ENCODE results near the gene ADARB1.

ADARB1 gene

GRCh38 chr21:45236481-45236880 is 162.1 kb downstream of the ADARB1 start:
- FAIRE-seq (no peak), DNase-seq (ENCODE audit: insufficient read length) (no peak)
- TF ChIP-seq TAF1 (IDR thresholded peaks at IDR 0.05; ENCODE audit: borderline replicate concordance, low read depth, low read length), result no peak
- TF ChIP-seq POLR2AphosphoS5 (IDR thresholded peaks at IDR 0.05; ENCODE audit: low read depth, low read length), result no peak
- TF ChIP-seq POLR2A (IDR thresholded peaks at IDR 0.05; ENCODE audit: low read depth, low read length), result no peak

GRCh38 chr21:45237401-45237800 is 163.0 kb downstream of the ADARB1 start:
- no peak for TF ChIP-seq POLR2AphosphoS5 (IDR thresholded peaks at IDR 0.05; ENCODE audit: low read depth, low read length)
- no peak for TF ChIP-seq TAF1 (IDR thresholded peaks at IDR 0.05; ENCODE audit: borderline replicate concordance, low read depth, low read length)
- TF ChIP-seq POLR2A (IDR thresholded peaks at IDR 0.05; ENCODE audit: low read depth, low read length), result no peak
- DNase-seq (ENCODE audit: insufficient read length) (no peak), FAIRE-seq (no peak)

- no peak for FAIRE-seq
These were observed 167.0 kb downstream of the ADARB1 start for GRCh38 chr21:45241357-45241756.

GRCh38 chr21:45243603-45244002 is 169.2 kb downstream of the ADARB1 start:
- DNase-seq (ENCODE audit: insufficient read length) (no peak), FAIRE-seq (no peak)
- TF ChIP-seq TAF1 (IDR thresholded peaks at IDR 0.05; ENCODE audit: borderline replicate concordance, low read depth, low read length) (no peak), POLR2AphosphoS5 (IDR thresholded peaks at IDR 0.05; ENCODE audit: low read depth, low read length) (no peak), POLR2A (IDR thresholded peaks at IDR 0.05; ENCODE audit: low read depth, low read length) (no peak)

More at GRCh38 chr21:45241357-45241756, 167.0 kb downstream of the ADARB1 start:
- TF ChIP-seq POLR2A (IDR thresholded peaks at IDR 0.05; ENCODE audit: low read depth, low read length) (no peak), TAF1 (IDR thresholded peaks at IDR 0.05; ENCODE audit: borderline replicate concordance, low read depth, low read length) (no peak), POLR2AphosphoS5 (IDR thresholded peaks at IDR 0.05; ENCODE audit: low read depth, low read length) (no peak)
- DNase-seq (ENCODE audit: insufficient read length), result no peak

GRCh38 chr21:45244799-45245340 is 170.5 kb downstream of the ADARB1 start:
- FAIRE-seq (no peak), DNase-seq (ENCODE audit: insufficient read length) (no peak)
- TF ChIP-seq TAF1 (IDR thresholded peaks at IDR 0.05; ENCODE audit: borderline replicate concordance, low read depth, low read length), result no peak
- no peak for TF ChIP-seq POLR2A (IDR thresholded peaks at IDR 0.05; ENCODE audit: low read depth, low read length)
- no peak for TF ChIP-seq POLR2AphosphoS5 (IDR thresholded peaks at IDR 0.05; ENCODE audit: low read depth, low read length)

GRCh38 chr21:45246386-45247320 is 172.3 kb downstream of the ADARB1 start:
- no peak for DNase-seq (ENCODE audit: insufficient read length)
- no peak for TF ChIP-seq TAF1 (IDR thresholded peaks at IDR 0.05; ENCODE audit: borderline replicate concordance, low read depth, low read length)
- no peak for TF ChIP-seq POLR2AphosphoS5 (IDR thresholded peaks at IDR 0.05; ENCODE audit: low read depth, low read length)
- no peak for TF ChIP-seq POLR2A (IDR thresholded peaks at IDR 0.05; ENCODE audit: low read depth, low read length)
- no peak for FAIRE-seq

GRCh38 chr21:45248301-45248892 is 174.0 kb downstream of the ADARB1 start:
- no peak for FAIRE-seq
- no peak for DNase-seq (ENCODE audit: insufficient read length)
- TF ChIP-seq POLR2AphosphoS5 (IDR thresholded peaks at IDR 0.05; ENCODE audit: low read depth, low read length) (no peak), POLR2A (IDR thresholded peaks at IDR 0.05; ENCODE audit: low read depth, low read length) (no peak), TAF1 (IDR thresholded peaks at IDR 0.05; ENCODE audit: borderline replicate concordance, low read depth, low read length) (no peak)

GRCh38 chr21:45248893-45249381 is 174.6 kb downstream of the ADARB1 start:
- DNase-seq (ENCODE audit: insufficient read length) (no peak), FAIRE-seq (no peak)
- no peak for TF ChIP-seq POLR2AphosphoS5 (IDR thresholded peaks at IDR 0.05; ENCODE audit: low read depth, low read length)
- TF ChIP-seq POLR2A (IDR thresholded peaks at IDR 0.05; ENCODE audit: low read depth, low read length), result no peak
- TF ChIP-seq TAF1 (IDR thresholded peaks at IDR 0.05; ENCODE audit: borderline replicate concordance, low read depth, low read length), result no peak

GRCh38 chr21:45249626-45250025 is 175.2 kb downstream of the ADARB1 start:
- DNase-seq (ENCODE audit: insufficient read length) (no peak), FAIRE-seq (no peak)
- TF ChIP-seq POLR2AphosphoS5 (IDR thresholded peaks at IDR 0.05; ENCODE audit: low read depth, low read length), result no peak
- TF ChIP-seq TAF1 (IDR thresholded peaks at IDR 0.05; ENCODE audit: borderline replicate concordance, low read depth, low read length), result no peak
- no peak for TF ChIP-seq POLR2A (IDR thresholded peaks at IDR 0.05; ENCODE audit: low read depth, low read length)

- no peak for TF ChIP-seq POLR2AphosphoS5 (IDR thresholded peaks at IDR 0.05; ENCODE audit: low read depth, low read length)
- TF ChIP-seq POLR2A (IDR thresholded peaks at IDR 0.05; ENCODE audit: low read depth, low read length), result no peak
- no peak for TF ChIP-seq TAF1 (IDR thresholded peaks at IDR 0.05; ENCODE audit: borderline replicate concordance, low read depth, low read length)
- DNase-seq (ENCODE audit: insufficient read length) (no peak), FAIRE-seq (no peak)
These were observed 175.9 kb downstream of the ADARB1 start for GRCh38 chr21:45250272-45250671.

- DNase-seq (ENCODE audit: insufficient read length) (no peak), FAIRE-seq (no peak)
- TF ChIP-seq POLR2AphosphoS5 (IDR thresholded peaks at IDR 0.05; ENCODE audit: low read depth, low read length), result no peak
- TF ChIP-seq POLR2A (IDR thresholded peaks at IDR 0.05; ENCODE audit: low read depth, low read length), result no peak
- TF ChIP-seq TAF1 (IDR thresholded peaks at IDR 0.05; ENCODE audit: borderline replicate concordance, low read depth, low read length), result no peak
These were observed 176.7 kb downstream of the ADARB1 start for GRCh38 chr21:45250914-45251634.

Measured in GM12892 (cell line).